ENCODE data around the gene KLHL29. TPM values are rescaled to one million over a fixed set of nuclear protein-coding genes. Genes with fewer than 3 reads are reported as not detected.

KLHL29 gene
- total RNA-seq, 1 experiment from 2014 or later: 43.1 TPM

GRCh38 chr2:23718931-23719700 is 334.1 kb downstream of the KLHL29 start:
- Mint-ChIP-seq H3K9me3 (ENCODE audit: unreplicated experiment) (peaks cover 19% of the 10 kb centered on the region), H3K4me1 (ENCODE audit: insufficient read depth, unreplicated experiment) (peaks cover 24% of the 10 kb centered on the region), H3K27ac (ENCODE audit: low read depth, unreplicated experiment) (no peak overlapping the region), H3K27me3 (ENCODE audit: insufficient read depth, unreplicated experiment) (no peaks in the 10 kb centered on the region), H3K4me3 (ENCODE audit: unreplicated experiment) (no peak overlapping the region), H3K36me3 (ENCODE audit: insufficient read depth, unreplicated experiment) (peaks cover 6% of the 10 kb centered on the region)
- no peak for DNase-seq (ENCODE audit: unreplicated experiment)
- intact Hi-C loops (cut with micrococcal nuclease): no loop called here
- POLR2A ChIA-PET: no interaction called here
- no TSS peak for BruUV-seq (replicated peaks)
- CTCF ChIA-PET: interaction anchor here (0.5 to 1.0 kb wide), 3 partner anchors 12 to 368 kb away, joined by 3 to 4 read pairs (median 4); no protein-coding TSS in a partner anchor
- TF ChIP-seq CTCF (IDR thresholded peaks at IDR 0.05; ENCODE audit: unreplicated experiment): no peak

GRCh38 chr2:23719716-23720115 is 334.7 kb downstream of the KLHL29 start:
- peaks cover 6% of the 10 kb centered on the region for H3K36me3 Mint-ChIP-seq (ENCODE audit: insufficient read depth, unreplicated experiment)

GRCh38 chr2:23720705-23721453 is 335.9 kb downstream of the KLHL29 start:
- no peak for TF ChIP-seq CTCF (IDR thresholded peaks at IDR 0.05; ENCODE audit: unreplicated experiment)
- Mint-ChIP-seq H3K4me3 (ENCODE audit: unreplicated experiment) (no peak overlapping the region), H3K27me3 (ENCODE audit: insufficient read depth, unreplicated experiment) (no peaks in the 10 kb centered on the region), H3K9me3 (ENCODE audit: unreplicated experiment) (peaks cover 21% of the 10 kb centered on the region), H3K4me1 (ENCODE audit: insufficient read depth, unreplicated experiment) (peaks cover 24% of the 10 kb centered on the region), H3K36me3 (ENCODE audit: insufficient read depth, unreplicated experiment) (peaks cover 6% of the 10 kb centered on the region), H3K27ac (ENCODE audit: low read depth, unreplicated experiment) (peak overlapping the region; percentile 66)
- DNase-seq (ENCODE audit: unreplicated experiment): peak; percentile 37
- POLR2A ChIA-PET: interaction anchor here (1.4 kb wide), 1 partner anchor 27 kb away, joined by 3 read pairs; no protein-coding TSS in a partner anchor
- BruUV-seq (replicated peaks): no TSS peak
- CTCF ChIA-PET: interaction anchor here (0.6 to 1.3 kb wide), 4 partner anchors 11 to 39 kb away, joined by 3 to 4 read pairs (median 3); no protein-coding TSS in a partner anchor
- intact Hi-C loops (cut with micrococcal nuclease): no loop called here

More at GRCh38 chr2:23719716-23720115, 334.7 kb downstream of the KLHL29 start:
- Mint-ChIP-seq H3K27ac (ENCODE audit: low read depth, unreplicated experiment) (no peak overlapping the region), H3K9me3 (ENCODE audit: unreplicated experiment) (peaks cover 21% of the 10 kb centered on the region), H3K4me1 (ENCODE audit: insufficient read depth, unreplicated experiment) (peaks cover 24% of the 10 kb centered on the region), H3K4me3 (ENCODE audit: unreplicated experiment) (no peak overlapping the region), H3K27me3 (ENCODE audit: insufficient read depth, unreplicated experiment) (no peaks in the 10 kb centered on the region)
- BruUV-seq (replicated peaks): no TSS peak
- TF ChIP-seq CTCF (IDR thresholded peaks at IDR 0.05; ENCODE audit: unreplicated experiment): no peak
- intact Hi-C loops (cut with micrococcal nuclease): no loop called here
- ChIA-PET CTCF (interaction anchor here (0.8 to 1.3 kb wide), 3 partner anchors 10 to 18 kb away, joined by 3 to 4 read pairs (median 4); no protein-coding TSS in a partner anchor), POLR2A (no interaction called here)
- no peak for DNase-seq (ENCODE audit: unreplicated experiment)

- peaks cover 24% of the 10 kb centered on the region for H3K4me1 Mint-ChIP-seq (ENCODE audit: insufficient read depth, unreplicated experiment)
- no peak for TF ChIP-seq CTCF (IDR thresholded peaks at IDR 0.05; ENCODE audit: unreplicated experiment)
- intact Hi-C loops (cut with micrococcal nuclease): no loop called here
- ChIA-PET CTCF (interaction anchor here (0.8 kb wide), 1 partner anchor 17 kb away, joined by 3 read pairs; no protein-coding TSS in a partner anchor), POLR2A (interaction anchor here (1.4 kb wide), 1 partner anchor 27 kb away, joined by 3 read pairs; no protein-coding TSS in a partner anchor)
- no peak for DNase-seq (ENCODE audit: unreplicated experiment)
- no peak overlapping the region for H3K4me3 Mint-ChIP-seq (ENCODE audit: unreplicated experiment)
- no peaks in the 10 kb centered on the region for H3K27me3 Mint-ChIP-seq (ENCODE audit: insufficient read depth, unreplicated experiment)
- H3K27ac Mint-ChIP-seq (ENCODE audit: low read depth, unreplicated experiment): peak overlapping the region; percentile 66
- H3K36me3 Mint-ChIP-seq (ENCODE audit: insufficient read depth, unreplicated experiment): peaks cover 6% of the 10 kb centered on the region
- H3K9me3 Mint-ChIP-seq (ENCODE audit: unreplicated experiment): peaks cover 21% of the 10 kb centered on the region
- no TSS peak for BruUV-seq (replicated peaks)
Measured at GRCh38 chr2:23721454-23721826, 336.5 kb downstream of the KLHL29 start.
